ENCODE data around the gene ADCY1.

ADCY1 gene

DNA sequence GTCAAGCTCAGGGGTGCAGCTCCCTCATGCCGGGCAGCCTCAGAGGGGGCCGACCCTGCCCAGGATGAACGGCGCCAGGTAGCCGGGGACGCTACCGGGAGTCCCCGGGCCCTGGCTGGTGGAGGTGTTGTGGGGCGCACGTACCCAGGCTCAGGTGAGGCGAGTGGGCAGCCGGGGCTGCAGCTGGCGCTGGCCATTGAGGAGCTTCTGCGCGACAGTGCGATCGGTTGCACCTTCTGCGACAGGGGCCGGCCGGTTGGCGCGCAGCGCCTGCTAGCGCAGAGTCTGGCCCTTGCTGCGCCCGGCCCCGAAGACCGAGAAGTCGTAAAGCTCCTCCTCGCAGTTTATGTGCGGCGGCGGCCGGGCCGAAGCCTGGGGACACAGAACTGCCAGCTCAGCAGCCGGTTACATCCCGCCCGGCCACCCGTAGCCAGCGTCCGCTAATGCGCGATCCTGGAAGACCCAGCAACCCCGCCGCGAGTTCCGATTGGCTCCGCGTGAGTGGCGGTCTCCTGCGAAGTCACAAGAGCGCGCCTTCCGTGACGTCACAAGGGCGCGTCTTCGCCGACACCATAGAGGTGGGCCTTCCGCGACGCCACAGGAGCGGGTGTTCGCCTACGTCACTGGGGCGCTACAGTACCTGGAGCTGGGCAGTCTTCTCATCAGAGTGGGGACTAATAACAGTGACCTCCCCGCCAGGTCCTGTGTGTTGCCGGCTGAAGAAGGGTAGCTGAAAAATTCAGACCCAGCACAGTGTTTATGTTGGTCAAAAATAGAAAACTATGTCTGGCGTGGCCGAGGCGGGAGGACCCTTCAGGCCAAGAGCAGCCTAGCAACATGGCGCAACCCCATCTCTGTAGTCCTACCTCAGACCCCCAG is 194.6 kb downstream of the ADCY1 start:
- DNase-seq, result peak; percentile 99

DNA sequence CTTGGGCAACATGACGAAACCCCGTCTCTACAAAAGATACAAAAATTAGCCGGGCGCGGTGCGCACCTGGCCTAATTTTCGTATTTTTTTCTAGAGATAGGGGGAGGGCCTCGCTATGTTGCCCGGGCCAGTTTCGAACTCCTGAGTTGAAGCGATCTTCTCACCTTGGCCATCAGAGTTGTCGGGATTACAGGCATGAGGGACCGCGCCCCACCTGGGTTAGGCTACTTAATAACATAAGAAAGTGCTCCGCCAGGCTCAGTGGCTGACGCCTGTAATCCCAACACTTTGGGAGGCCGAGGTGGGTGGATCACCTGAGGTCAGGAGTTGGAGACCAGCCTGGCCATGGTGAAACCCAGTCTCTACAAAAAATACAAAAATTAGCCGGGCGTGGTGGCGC is 195.5 kb downstream of the ADCY1 start:
- peak; percentile 26 for DNase-seq
